GM23248 (cell line): Measurements from ENCODE around the gene WWTR1. TPM values are rescaled to one million over a fixed set of nuclear protein-coding genes. Genes with fewer than 3 reads are reported as not detected.
A peak's percentile ranks its signal among the peaks of the same experiment; 100 is the strongest.

Experiments used
- DNase-seq: peaks from one replicate; pipeline ENCODE4 v3.0.0-alpha.2; 2015
- H2AFZ ChIP-seq: fragments of 200-600 bp; sonication (generic); 2 replicates; pipeline ENCODE4 v1.6.1; 2016; ENCODE audit warnings: antibody characterized with exemption
- H3F3A ChIP-seq: fragments of 200-600 bp; sonication (generic); 2 replicates; pipeline ENCODE4 v1.6.1; 2016; ENCODE audit warnings: mild to moderate bottlenecking, antibody characterized with exemption, mixed run types; ENCODE audit not compliant: insufficient read depth
- H3K27ac ChIP-seq: fragments of 200-600 bp; sonication (generic); 2 replicates; pipeline ENCODE4 v1.5.1; 2016; ENCODE audit warnings: mild to moderate bottlenecking
- H3K27me3 ChIP-seq: fragments of 200-600 bp; sonication (generic); replicated peaks from 2 replicates; pipeline ENCODE4 v1.6.1; 2016; ENCODE audit warnings: mild to moderate bottlenecking; ENCODE audit not compliant: insufficient read depth
- H3K36me3 ChIP-seq: fragments of 200-600 bp; sonication (generic); 2 replicates; pipeline ENCODE4 v1.6.1; 2016; ENCODE audit warnings: low read depth, mild to moderate bottlenecking
- H3K4me1 ChIP-seq: fragments of 200-600 bp; sonication (generic); 2 replicates; pipeline ENCODE4 v1.6.1; 2016; ENCODE audit warnings: mild to moderate bottlenecking; ENCODE audit not compliant: insufficient read depth
- H3K4me2 ChIP-seq: fragments of 200-600 bp; sonication (generic); one replicate; pipeline ENCODE4 v1.6.1; 2016; ENCODE audit warnings: mild to moderate bottlenecking; ENCODE audit not compliant: unreplicated experiment
- H3K4me3 ChIP-seq: fragments of 200-600 bp; sonication (generic); 2 replicates; pipeline ENCODE4 v1.5.1; 2016; ENCODE audit warnings: mild to moderate bottlenecking
- H3K79me2 ChIP-seq: fragments of 200-600 bp; sonication (generic); 2 replicates; pipeline ENCODE4 v1.6.1; 2016; ENCODE audit warnings: mild to moderate bottlenecking; ENCODE audit not compliant: insufficient read depth
- H3K9ac ChIP-seq: fragments of 200-600 bp; sonication (generic); 2 replicates; pipeline ENCODE4 v1.6.1; 2016; ENCODE audit warnings: mild to moderate bottlenecking
- H3K9me2 ChIP-seq: fragments of 200-600 bp; sonication (generic); 2 replicates; pipeline ENCODE4 v1.6.1; 2016; ENCODE audit warnings: mixed run types, mild to moderate bottlenecking, moderate library complexity; ENCODE audit not compliant: insufficient read depth
- H3K9me3 ChIP-seq: fragments of 200-600 bp; sonication (generic); one replicate; pipeline ENCODE4 v1.6.1; 2017; ENCODE audit warnings: low read depth
- H4K20me1 ChIP-seq: fragments of 200-600 bp; sonication (generic); 2 replicates; pipeline ENCODE4 v1.6.0; 2016; ENCODE audit not compliant: insufficient read depth
- EZH2 ChIP-seq: fragments of 200-600 bp; sonication (generic); IDR thresholded peaks from 2 replicates; pipeline ENCODE4 v1.6.1; 2018; ENCODE audit warnings: antibody characterized with exemption, mild to moderate bottlenecking; ENCODE audit not compliant: insufficient read depth, poor library complexity, severe bottlenecking
- EZH2phosphoT487 ChIP-seq: fragments of 200-600 bp; sonication (generic); IDR thresholded peaks from 2 replicates; pipeline ENCODE4 v1.6.1; 2018; ENCODE audit warnings: antibody characterized with exemption, moderate library complexity, mild to moderate bottlenecking, low read depth; ENCODE audit not compliant: insufficient read depth
- WGBS, 2 experiments: methylation state at CpG; one replicate each; pipeline ENCODE4 v1.1.6; 2015 to 2017; ENCODE audit warnings: low lambda C conversion rate in 2 of 2, low coverage in 1 of 2; ENCODE audit errors: missing lambda C conversion rate in 2 of 2; 5-methylcytosine and 5-hydroxymethylcytosine counted together
- in situ Hi-C: fragments of 300-500 bp; cut with MboI; formaldehyde crosslinking; loops from 2 replicates; pipeline ENCODE4 v1.15.0; 2020
- polyA plus RNA-seq: library from polyadenylated mRNA; unstranded; fragments of >200 nt; fragmentation: Nextera tagmentation; extraction: Ambion mirVana; gene quantifications from 2 replicates; pipeline ENCODE4 v1.2.1, GENCODE V29; 2016
- total RNA-seq: library from RNA; depleted of rRNA; stranded (reverse); fragments of >200 nt; shearing (Covaris generic); gene quantifications from 2 replicates; pipeline ENCODE4 v1.2.3, GENCODE V29; 2014

The WWTR1 gene
- total and polyA plus RNA-seq, 2 experiments from 2014 or later = 53.3 to 75.7 TPM

GRCh38 chr3:149628957-149629670 is 28.7 kb downstream of the WWTR1 start:
- no peak for TF ChIP-seq EZH2phosphoT487
- TF ChIP-seq EZH2 = no peak
- H3K79me2 ChIP-seq = peaks cover 100% of the 10 kb centered on the region
- no peaks in the 10 kb centered on the region for H3K9me3 ChIP-seq
- peak overlapping the region; percentile 9 for H3K4me2 ChIP-seq
- H3K27me3 ChIP-seq = no peaks in the 10 kb centered on the region
- H3K36me3 ChIP-seq = no peaks in the 10 kb centered on the region
- no peaks in the 10 kb centered on the region; the same call in none of the 2 replicates for H4K20me1 ChIP-seq
- 57 to 62% methylated on average over 6 of the region's 6 CpGs for WGBS, 2 experiments
- in situ Hi-C loops = no loop called here
- no peak overlapping the region for H3K4me3 ChIP-seq
- H3F3A ChIP-seq = peaks cover 31% of the 10 kb centered on the region
- H3K27ac ChIP-seq = peak overlapping the region; percentile 15
- H2AFZ ChIP-seq = no peak overlapping the region
- H3K4me1 ChIP-seq = peaks cover 34% of the 10 kb centered on the region
- H3K9ac ChIP-seq = peak overlapping the region; percentile 8
- peak; percentile 37 for DNase-seq
- no peaks in the 10 kb centered on the region for H3K9me2 ChIP-seq

GRCh38 chr3:149626671-149627070 is 31.2 kb downstream of the WWTR1 start:
- Histone ChIP-seq H2AFZ (no peak overlapping the region), H3K79me2 (peaks cover 100% of the 10 kb centered on the region), H3F3A (peaks cover 35% of the 10 kb centered on the region), H3K27me3 (no peaks in the 10 kb centered on the region), H4K20me1 (no peaks in the 10 kb centered on the region; the same call in 1 of the 2 replicates), H3K4me2 (no peak overlapping the region), H3K27ac (0 out of 2 replicates have a peak overlapping the region, but pooled peaks have one; percentile 69), H3K9ac (no peak overlapping the region), H3K4me1 (peaks cover 39% of the 10 kb centered on the region), H3K36me3 (no peaks in the 10 kb centered on the region), H3K4me3 (no peak overlapping the region), H3K9me3 (no peaks in the 10 kb centered on the region), H3K9me2 (no peaks in the 10 kb centered on the region)
- no peak for TF ChIP-seq EZH2phosphoT487
- 95 to 96% methylated on average over 4 of the region's 4 CpGs for WGBS, 2 experiments
- no peak for DNase-seq
- in situ Hi-C loops = no loop called here

GRCh38 chr3:149625795-149626194 is 32.0 kb downstream of the WWTR1 start:
- TF ChIP-seq EZH2 (no peak), EZH2phosphoT487 (no peak)
- H3K4me1 ChIP-seq = peaks cover 47% of the 10 kb centered on the region
- H3K4me3 ChIP-seq = peak overlapping the region; percentile 27
- peaks cover 43% of the 10 kb centered on the region for H3F3A ChIP-seq
- peak overlapping the region; percentile 69 for H3K27ac ChIP-seq
- H3K9me2 ChIP-seq = no peaks in the 10 kb centered on the region
- in situ Hi-C loops = no loop called here
- peak; percentile 66 for DNase-seq
- whole genome bisulfite sequencing, 2 experiments = 22 to 29% methylated on average over 4 of the region's 4 CpGs
- H3K79me2 ChIP-seq = peaks cover 95% of the 10 kb centered on the region
- H4K20me1 ChIP-seq = no peaks in the 10 kb centered on the region; the same call in 1 of the 2 replicates
- no peaks in the 10 kb centered on the region for H3K9me3 ChIP-seq
- no peaks in the 10 kb centered on the region for H3K36me3 ChIP-seq
- H3K9ac ChIP-seq = peak overlapping the region; percentile 13; the same call in 1 of the 2 replicates
- peak overlapping the region; percentile 58 for H3K4me2 ChIP-seq
- H2AFZ ChIP-seq = no peak overlapping the region
- H3K27me3 ChIP-seq = no peaks in the 10 kb centered on the region

GRCh38 chr3:149623824-149624223 is 34.0 kb downstream of the WWTR1 start:
- H3K4me1 ChIP-seq = peaks cover 53% of the 10 kb centered on the region
- H2AFZ ChIP-seq = no peak overlapping the region
- no peak overlapping the region for H3K9ac ChIP-seq
- peaks cover 89% of the 10 kb centered on the region for H3K79me2 ChIP-seq
- no peak for DNase-seq
- peaks cover 50% of the 10 kb centered on the region for H3F3A ChIP-seq
- no peak overlapping the region for H3K4me2 ChIP-seq
- H3K9me3 ChIP-seq = no peaks in the 10 kb centered on the region
- H3K36me3 ChIP-seq = no peaks in the 10 kb centered on the region
- H3K4me3 ChIP-seq = no peak overlapping the region
- H3K27ac ChIP-seq = no peak overlapping the region
- TF ChIP-seq EZH2 (no peak), EZH2phosphoT487 (no peak)
- H4K20me1 ChIP-seq = no peaks in the 10 kb centered on the region; the same call in 1 of the 2 replicates
- in situ Hi-C loops = no loop called here
- H3K27me3 ChIP-seq = no peaks in the 10 kb centered on the region
- no peaks in the 10 kb centered on the region for H3K9me2 ChIP-seq
- WGBS, 2 experiments = 76 to 78% methylated on average over 6 of the region's 6 CpGs
